Measurements from ENCODE around the gene USP22.
"Not testable (repeated sequence)": the region's sequence is repeated elsewhere in the genome, so short reads cannot be mapped to it uniquely, and the experiment has no call there.

DNA sequence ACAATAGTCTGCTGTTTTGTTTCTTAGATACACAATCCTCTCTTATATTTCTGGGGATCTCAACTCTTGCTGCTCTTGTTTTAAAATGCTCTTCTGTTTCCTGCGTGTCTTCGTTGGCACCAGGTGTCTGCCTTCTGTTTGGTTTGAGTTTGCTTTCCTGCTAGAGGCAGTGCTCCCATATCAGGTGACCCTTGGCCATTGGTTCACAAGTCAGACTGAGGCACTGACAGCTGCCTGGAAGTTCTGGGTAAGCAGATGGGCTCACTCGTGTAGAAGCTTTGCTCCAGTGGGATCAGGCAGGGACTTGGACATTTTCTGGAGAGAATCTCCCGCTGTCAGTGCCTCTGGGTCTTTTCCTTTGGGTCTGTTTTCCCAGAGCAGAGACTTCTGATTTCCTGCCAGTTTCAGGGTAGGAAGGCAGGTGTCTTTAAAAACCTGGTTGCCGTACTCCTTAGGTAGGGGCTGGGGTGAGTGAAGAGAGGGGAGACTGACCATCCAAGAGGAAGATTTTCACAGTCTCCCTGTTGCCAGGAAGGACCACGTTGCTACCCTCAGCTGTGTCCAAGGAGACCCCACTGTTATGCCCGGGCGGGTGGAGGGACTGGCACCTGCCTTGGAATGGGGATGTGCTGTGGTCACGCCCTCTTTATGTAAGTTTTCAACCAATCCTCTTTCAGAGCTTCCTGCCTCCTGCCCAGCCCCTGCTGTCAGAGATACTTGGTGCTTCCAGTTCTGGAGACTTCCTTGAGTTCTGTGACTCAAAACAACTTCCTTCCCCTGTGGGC is 63.6 kb downstream of the USP22 start:
- TF ChIP-seq POLR2AphosphoS5 (IDR thresholded peaks at IDR 0.05; ENCODE audit: low read depth, low read length); POLR2A (IDR thresholded peaks at IDR 0.05; ENCODE audit: low read depth, low read length); TAF1 (IDR thresholded peaks at IDR 0.05; ENCODE audit: borderline replicate concordance, low read depth, low read length): not testable (repeated sequence)

All from GM12892 (cell line).